Stomach smooth muscle (tissue), 2 donors: ENCODE measurements around the gene SHISA6.

Experiments used
- H3K27ac ChIP-seq: one replicate; pipeline ENCODE4 v1.7.0; 2013; ENCODE audit warnings: mild to moderate bottlenecking, low read length, inconsistent platforms
- H3K27me3 ChIP-seq, 2 donors: one replicate each; pipeline ENCODE4 v1.7.0; 2013; ENCODE audit warnings: low read length in 2 of 2; ENCODE audit not compliant: insufficient read depth in 2 of 2, control insufficient read depth in 1 of 2
- H3K36me3 ChIP-seq, 2 donors: one replicate each; pipeline ENCODE4 v1.7.0; 2013; ENCODE audit warnings: low read length in 2 of 2; ENCODE audit not compliant: control insufficient read depth in 2 of 2, insufficient read depth in 2 of 2
- H3K4me1 ChIP-seq: one replicate; pipeline ENCODE4 v1.7.0; 2013; ENCODE audit warnings: low read length; ENCODE audit not compliant: control insufficient read depth, insufficient read depth
- H3K4me3 ChIP-seq, 2 donors: one replicate each; pipeline ENCODE4 v1.7.0; 2013; ENCODE audit warnings: low read length in 2 of 2
- H3K9ac ChIP-seq, 2 donors: one replicate each; pipeline ENCODE4 v1.7.0; 2013; ENCODE audit warnings: low read length in 2 of 2, mild to moderate bottlenecking in 1 of 2
- H3K9me3 ChIP-seq, 2 donors: one replicate each; pipeline ENCODE4 v1.7.0; 2013; ENCODE audit warnings: low read length in 2 of 2; ENCODE audit not compliant: control insufficient read depth in 2 of 2
- donor health status: healthy.
- donor health status: Pancreatic carcinoma.

The SHISA6 gene

DNA sequence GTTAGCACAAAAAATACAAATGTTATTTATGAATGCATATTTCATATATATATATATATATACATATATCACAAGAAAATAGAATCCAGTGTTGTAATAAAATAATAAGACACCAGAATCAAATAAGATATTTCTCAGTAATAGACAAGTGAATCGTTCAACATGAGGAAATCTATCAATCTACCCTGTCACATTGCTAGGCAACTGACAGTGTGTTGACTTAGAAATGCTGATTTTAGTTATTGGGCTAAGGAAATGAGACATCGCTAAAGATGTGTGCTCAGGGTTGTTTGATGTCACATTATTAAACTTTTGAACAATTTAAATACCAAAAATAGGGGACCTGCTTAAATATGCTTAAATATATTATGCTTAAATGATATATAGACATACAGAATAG lies 307.4 kb downstream of the SHISA6 start:
- Histone ChIP-seq H3K27ac (no peak overlapping the region), H3K4me3 (no peak overlapping the region), H3K4me1 (no peaks in the 10 kb centered on the region), H3K9ac (no peak overlapping the region), H3K36me3 (no peaks in the 10 kb centered on the region), H3K27me3 (no peaks in the 10 kb centered on the region), H3K9me3 (no peaks in the 10 kb centered on the region)

DNA sequence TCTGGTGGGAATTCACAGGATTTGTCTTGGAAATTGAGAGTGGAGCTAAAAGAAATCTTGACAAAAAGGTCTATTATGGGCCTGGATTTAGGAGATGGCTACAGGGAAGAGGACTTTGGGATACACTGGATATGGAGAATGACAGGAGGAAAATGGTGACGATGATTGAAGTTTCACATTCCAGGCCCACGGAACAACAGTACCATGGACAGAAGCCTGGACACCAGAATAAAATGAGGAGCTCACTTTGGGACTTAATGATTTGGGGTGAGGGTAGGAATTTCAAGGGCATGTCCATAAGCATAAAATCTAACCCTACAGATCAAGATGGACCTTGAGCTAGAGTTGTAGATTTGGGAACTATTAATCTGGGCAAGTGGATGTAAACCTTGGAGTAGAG lies 309.4 kb downstream of the SHISA6 start:
- no peak overlapping the region for H3K9ac ChIP-seq

GRCh38 chr17:11551442-11551841 lies 310.4 kb downstream of the SHISA6 start:
- no peaks in the 10 kb centered on the region for H3K27me3 ChIP-seq
- no peaks in the 10 kb centered on the region for H3K36me3 ChIP-seq
- H3K9ac ChIP-seq: no peak overlapping the region
- no peak overlapping the region for H3K4me3 ChIP-seq
- H3K27ac ChIP-seq: no peak overlapping the region
- no peaks in the 10 kb centered on the region for H3K4me1 ChIP-seq
- H3K9me3 ChIP-seq: peaks cover 3 to 5% of the 10 kb centered on the region in 2 donors

More for the DNA sequence above, 309.4 kb downstream of the SHISA6 start:
- no peaks in the 10 kb centered on the region for H3K27me3 ChIP-seq
- no peak overlapping the region for H3K4me3 ChIP-seq
- H3K4me1 ChIP-seq: no peaks in the 10 kb centered on the region
- H3K27ac ChIP-seq: no peak overlapping the region
- H3K9me3 ChIP-seq: peaks cover 0 to 2% of the 10 kb centered on the region in 2 donors
- H3K36me3 ChIP-seq: no peaks in the 10 kb centered on the region

GRCh38 chr17:11553135-11553534 lies 312.1 kb downstream of the SHISA6 start:
- Histone ChIP-seq H3K27me3 (no peaks in the 10 kb centered on the region), H3K4me3 (no peak overlapping the region), H3K4me1 (no peaks in the 10 kb centered on the region), H3K9me3 (peaks cover 3 to 5% of the 10 kb centered on the region in 2 donors), H3K27ac (no peak overlapping the region), H3K36me3 (no peaks in the 10 kb centered on the region), H3K9ac (no peak overlapping the region)

DNA sequence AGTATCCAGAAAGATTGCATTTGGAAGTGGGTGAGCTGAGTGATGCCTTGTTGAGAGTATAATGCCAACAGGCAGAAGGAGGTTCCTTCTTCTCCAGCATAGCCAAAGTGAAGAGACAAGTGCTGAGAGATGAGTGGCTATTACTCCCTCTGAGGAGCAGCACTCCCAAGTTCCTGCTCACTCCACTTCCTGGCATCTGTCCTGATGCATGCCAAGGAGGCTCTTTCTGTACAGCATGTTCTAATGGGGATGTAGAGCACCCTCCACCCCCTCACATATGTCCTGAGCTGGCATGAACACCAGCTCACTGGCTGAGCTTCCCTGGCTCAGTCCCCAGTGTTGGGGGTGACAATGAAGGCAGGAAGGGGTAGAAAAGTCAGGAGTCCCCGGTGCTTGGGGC lies 313.0 kb downstream of the SHISA6 start:
- H3K4me1 ChIP-seq: no peaks in the 10 kb centered on the region
- H3K9me3 ChIP-seq: peaks cover 3 to 5% of the 10 kb centered on the region in 2 donors
- H3K9ac ChIP-seq: no peak overlapping the region
- no peak overlapping the region for H3K4me3 ChIP-seq
- H3K27me3 ChIP-seq: no peaks in the 10 kb centered on the region
- no peak overlapping the region for H3K27ac ChIP-seq
- H3K36me3 ChIP-seq: no peaks in the 10 kb centered on the region

DNA sequence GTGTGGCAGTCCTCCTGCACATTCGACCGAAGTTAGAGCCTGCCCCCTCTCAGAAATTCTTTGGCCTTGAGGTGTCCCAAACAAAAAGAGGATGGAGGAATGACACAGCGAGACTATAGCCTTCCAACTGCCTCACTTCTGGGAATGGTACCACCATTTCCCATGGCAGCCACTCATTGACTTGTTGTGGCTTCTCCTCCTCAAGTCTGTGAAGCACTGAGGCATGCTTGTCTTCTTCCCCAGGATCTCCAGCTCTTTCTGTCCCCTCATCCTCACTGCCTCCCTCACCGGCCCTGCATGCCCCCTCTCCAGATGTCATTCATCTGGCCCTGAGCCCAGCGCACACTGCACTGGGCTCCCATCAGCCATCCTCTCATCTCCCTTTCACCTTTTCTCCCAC lies 313.5 kb downstream of the SHISA6 start:
- Histone ChIP-seq H3K36me3 (no peaks in the 10 kb centered on the region), H3K9ac (no peak overlapping the region), H3K27me3 (no peaks in the 10 kb centered on the region), H3K27ac (no peak overlapping the region), H3K4me1 (no peaks in the 10 kb centered on the region), H3K9me3 (peaks cover 3 to 5% of the 10 kb centered on the region in 2 donors), H3K4me3 (no peak overlapping the region)

- Histone ChIP-seq H3K9ac (no peak overlapping the region), H3K4me3 (no peak overlapping the region), H3K9me3 (peaks cover 3 to 5% of the 10 kb centered on the region in 2 donors), H3K27ac (no peak overlapping the region), H3K36me3 (no peaks in the 10 kb centered on the region), H3K27me3 (no peaks in the 10 kb centered on the region), H3K4me1 (no peaks in the 10 kb centered on the region)
Observed at GRCh38 chr17:11555530-11555929, 314.5 kb downstream of the SHISA6 start.

- Histone ChIP-seq H3K36me3 (no peaks in the 10 kb centered on the region), H3K9me3 (peaks cover 3 to 5% of the 10 kb centered on the region in 2 donors), H3K27ac (no peak overlapping the region), H3K4me3 (no peak overlapping the region), H3K9ac (no peak overlapping the region), H3K4me1 (no peaks in the 10 kb centered on the region), H3K27me3 (no peaks in the 10 kb centered on the region)
Observed at GRCh38 chr17:11557727-11558452, 316.9 kb downstream of the SHISA6 start.

- Histone ChIP-seq H3K27ac (no peak overlapping the region), H3K9me3 (peaks cover 3 to 5% of the 10 kb centered on the region in 2 donors), H3K4me1 (no peaks in the 10 kb centered on the region), H3K27me3 (no peaks in the 10 kb centered on the region), H3K4me3 (no peak overlapping the region), H3K9ac (no peak overlapping the region), H3K36me3 (no peaks in the 10 kb centered on the region)
Observed at GRCh38 chr17:11558681-11559234, 317.7 kb downstream of the SHISA6 start.

DNA sequence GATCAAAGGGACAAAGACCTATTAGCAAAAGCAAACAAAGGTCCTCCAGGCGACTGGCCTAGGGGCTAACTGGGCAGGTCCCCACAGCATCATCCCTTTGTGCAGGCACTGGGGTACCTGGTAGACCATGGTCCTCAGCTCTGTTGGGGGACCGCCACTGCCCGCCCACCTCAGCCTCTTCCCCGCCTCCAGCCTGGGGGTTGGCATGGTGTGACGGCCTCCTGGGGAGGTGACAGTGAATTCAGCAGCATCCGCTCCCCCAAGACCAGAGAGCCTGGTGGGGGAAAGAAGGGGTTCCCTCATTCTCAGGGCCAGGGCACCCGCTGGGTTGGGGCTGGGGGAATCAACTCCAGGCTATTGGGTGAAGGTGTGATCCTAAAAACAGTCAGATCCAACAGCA lies 318.6 kb downstream of the SHISA6 start:
- Histone ChIP-seq H3K36me3 (no peaks in the 10 kb centered on the region), H3K4me3 (no peak overlapping the region), H3K27me3 (no peaks in the 10 kb centered on the region), H3K4me1 (no peaks in the 10 kb centered on the region), H3K9me3 (peaks cover 3 to 5% of the 10 kb centered on the region in 2 donors), H3K27ac (no peak overlapping the region), H3K9ac (no peak overlapping the region)

- Histone ChIP-seq H3K36me3 (no peaks in the 10 kb centered on the region), H3K9me3 (no peaks in the 10 kb centered on the region), H3K4me3 (no peak overlapping the region), H3K27ac (no peak overlapping the region), H3K4me1 (no peaks in the 10 kb centered on the region), H3K9ac (no peak overlapping the region), H3K27me3 (no peaks in the 10 kb centered on the region)
Observed at GRCh38 chr17:11561281-11561680, 320.3 kb downstream of the SHISA6 start.
